IMR-90 (cell line): ENCODE measurements around the gene CTBP2. TPM values are rescaled to one million over a fixed set of nuclear protein-coding genes. Genes with fewer than 3 reads are reported as not detected.

Experiments used
- ATAC-seq: fragments of 200-7000 bp; cut with Tn5 transposase; 2 replicates; pipeline ENCODE4 v1.9.1; 2020; ENCODE audit warnings: low read depth, mild to moderate bottlenecking, moderate library complexity
- BruUV-seq: library from RNA; stranded (reverse); fragments of 400-500 nt; replicated peaks from 2 replicates; lab custom pipeline; 2021; lab: Mats Ljungman, UMichigan
- CTCF ChIA-PET: fragments of 300-600 bp; formaldehyde crosslinking; extraction: SDS; loops from one replicate; lab custom pipeline; 2021; ENCODE audit warnings: antibody characterized with exemption; lab: Yijun Ruan, JAX
- POLR2A ChIA-PET: fragments of 300-600 bp; sonication (Branson Sonifier 250); formaldehyde crosslinking; loops from one replicate; lab custom pipeline; 2022; ENCODE audit warnings: antibody characterized with exemption; ENCODE audit not compliant: unreplicated experiment; lab: Charles Lee
- DNase-seq: peaks from one replicate; pipeline ENCODE4 v3.0.0; 2013
- H2AFZ ChIP-seq: replicated peaks from 2 replicates; pipeline ENCODE3; 2013; ENCODE audit warnings: low read length, mild to moderate bottlenecking; ENCODE audit not compliant: poor library complexity
- H2AK5ac ChIP-seq: 2 replicates; pipeline ENCODE4 v1.6.1; 2013; ENCODE audit warnings: low read depth, low read length, inconsistent platforms
- H2AK9ac ChIP-seq: replicated peaks from 2 replicates; pipeline ENCODE3; 2013; ENCODE audit warnings: mild to moderate bottlenecking, low read depth, low read length, moderate library complexity; ENCODE audit not compliant: poor library complexity
- H2BK120ac ChIP-seq: 2 replicates; pipeline ENCODE4 v1.6.1; 2013; ENCODE audit warnings: low read depth, low read length, inconsistent platforms
- H2BK15ac ChIP-seq: 3 replicates; pipeline ENCODE4 v1.6.1; 2013; ENCODE audit warnings: low read depth, low read length, inconsistent platforms
- H2BK20ac ChIP-seq: 2 replicates; pipeline ENCODE4 v1.6.1; 2013; ENCODE audit warnings: low read depth, mild to moderate bottlenecking, inconsistent platforms, low read length, moderate library complexity
- H2BK5ac ChIP-seq: 2 replicates; pipeline ENCODE4 v1.6.1; 2013; ENCODE audit warnings: mild to moderate bottlenecking, low read depth, low read length, inconsistent platforms; ENCODE audit not compliant: poor library complexity, severe bottlenecking
- H3K14ac ChIP-seq: replicated peaks from 2 replicates; pipeline ENCODE4 v1.6.1; 2013; ENCODE audit warnings: low read depth, low read length, inconsistent platforms
- H3K18ac ChIP-seq: 2 replicates; pipeline ENCODE4 v1.6.1; 2013; ENCODE audit warnings: low read depth, low read length, control low read depth
- H3K23ac ChIP-seq: 2 replicates; pipeline ENCODE4 v1.6.1; 2013; ENCODE audit warnings: low read depth, low read length, inconsistent platforms
- H3K27ac ChIP-seq: 2 replicates; pipeline ENCODE4 v1.5.1; 2013; ENCODE audit warnings: mild to moderate bottlenecking, control low read depth, low read length; ENCODE audit not compliant: insufficient read depth
- H3K27me3 ChIP-seq: 2 replicates; pipeline ENCODE4 v1.6.1; 2013; ENCODE audit warnings: low read length; ENCODE audit not compliant: control insufficient read depth, insufficient read depth
- H3K36me3 ChIP-seq: 2 replicates; pipeline ENCODE4 v1.6.1; 2013; ENCODE audit warnings: low read length, mixed read lengths; ENCODE audit not compliant: control insufficient read depth, insufficient read depth
- H3K4ac ChIP-seq: 2 replicates; pipeline ENCODE4 v1.6.1; 2013; ENCODE audit warnings: low read depth, low read length, inconsistent platforms
- H3K4me1 ChIP-seq: 2 replicates; pipeline ENCODE4 v1.6.1; 2013; ENCODE audit warnings: low read length, mixed read lengths; ENCODE audit not compliant: control insufficient read depth, insufficient read depth
- H3K4me2 ChIP-seq: 2 replicates; pipeline ENCODE4 v1.6.1; 2013; ENCODE audit warnings: low read depth, mild to moderate bottlenecking, control low read depth, low read length, moderate library complexity
- H3K4me3 ChIP-seq: 2 replicates; pipeline ENCODE4 v1.5.1; 2013; ENCODE audit warnings: low read depth, mild to moderate bottlenecking, control low read depth, low read length, moderate library complexity; ENCODE audit not compliant: insufficient read depth
- H3K56ac ChIP-seq: 2 replicates; pipeline ENCODE4 v1.6.1; 2013; ENCODE audit warnings: low read length, inconsistent platforms; ENCODE audit not compliant: insufficient read depth; ENCODE audit errors: extremely low read depth
- H3K79me1 ChIP-seq, 2 experiments: 2 replicates each; pipeline ENCODE4 v1.6.1; 2013; ENCODE audit warnings: low read length in 2 of 2, inconsistent platforms in 1 of 2, low read depth in 1 of 2
- H3K9ac ChIP-seq: 2 replicates; pipeline ENCODE4 v1.6.1; 2013; ENCODE audit warnings: low read depth, low read length, control low read depth
- H3K9me1 ChIP-seq: 2 replicates; pipeline ENCODE4 v1.6.1; 2013; ENCODE audit warnings: low read length, inconsistent platforms; ENCODE audit not compliant: insufficient read depth
- H3K9me3 ChIP-seq: 2 replicates; pipeline ENCODE4 v1.6.1; 2013; ENCODE audit warnings: low read length; ENCODE audit not compliant: control insufficient read depth, insufficient read depth
- H4K20me1 ChIP-seq: 2 replicates; pipeline ENCODE4 v1.6.1; 2013; ENCODE audit warnings: low read length, inconsistent platforms; ENCODE audit not compliant: insufficient read depth
- H4K5ac ChIP-seq: 2 replicates; pipeline ENCODE4 v1.6.1; 2013; ENCODE audit warnings: mild to moderate bottlenecking, low read depth, low read length, control low read depth
- H4K8ac ChIP-seq, 2 experiments: 2 replicates each; pipeline ENCODE4 v1.6.1; 2013; ENCODE audit warnings: low read depth in 2 of 2, low read length in 2 of 2, control low read depth in 1 of 2, inconsistent platforms in 1 of 2
- H4K91ac ChIP-seq: 2 replicates; pipeline ENCODE4 v1.6.1; 2013; ENCODE audit warnings: low read depth, low read length, inconsistent platforms; ENCODE audit not compliant: insufficient read depth
- BHLHE40 ChIP-seq: fragments of 150-350 bp; IDR thresholded peaks from 2 replicates; pipeline ENCODE4 v1.6.1; 2016; ENCODE audit warnings: mild to moderate bottlenecking, low read depth, low read length
- CEBPB ChIP-seq: IDR thresholded peaks from 2 replicates; pipeline ENCODE4 v1.6.1; 2012; ENCODE audit warnings: low read depth, low read length, improper control_type of control experiment
- CHD1 ChIP-seq: IDR thresholded peaks from 2 replicates; pipeline ENCODE4 v1.6.1; 2012; ENCODE audit warnings: low read depth, low read length, improper control_type of control experiment
- FOS ChIP-seq: fragments of 150-350 bp; IDR thresholded peaks from 2 replicates; pipeline ENCODE4 v1.6.1; 2016; ENCODE audit warnings: low read depth, low read length
- MAFK ChIP-seq: IDR thresholded peaks from 2 replicates; pipeline ENCODE4 v1.6.1; 2012; ENCODE audit warnings: low read depth, low read length, improper control_type of control experiment
- MAZ ChIP-seq: IDR thresholded peaks from 2 replicates; pipeline ENCODE4 v1.6.1; 2012; ENCODE audit warnings: low read depth, mild to moderate bottlenecking, low read length, improper control_type of control experiment, moderate library complexity, borderline replicate concordance
- MXI1 ChIP-seq: IDR thresholded peaks from 2 replicates; pipeline ENCODE4 v1.6.1; 2012; ENCODE audit warnings: low read depth, mild to moderate bottlenecking, low read length, moderate library complexity, borderline replicate concordance
- NFE2L2 ChIP-seq: fragments of 150-350 bp; IDR thresholded peaks from 2 replicates; pipeline ENCODE4 v1.6.1; 2016; ENCODE audit warnings: low read depth, mild to moderate bottlenecking, low read length
- RAD21 ChIP-seq: IDR thresholded peaks from 2 replicates; pipeline ENCODE4 v1.6.1; 2012; ENCODE audit warnings: low read length, improper control_type of control experiment
- RCOR1 ChIP-seq: IDR thresholded peaks from 2 replicates; pipeline ENCODE4 v1.6.1; 2012; ENCODE audit warnings: mild to moderate bottlenecking, low read length, improper control_type of control experiment; ENCODE audit not compliant: insufficient replicate concordance
- SMC3 ChIP-seq: fragments of 150-350 bp; IDR thresholded peaks from 2 replicates; pipeline ENCODE4 v1.6.1; 2016; ENCODE audit warnings: low read depth, mild to moderate bottlenecking, antibody characterized with exemption, low read length, moderate library complexity
- WGBS, 2 experiments: methylation state at CpG; one replicate each; pipeline versions ENCODE4 v1.1.5 to v1.1.7; 2013; ENCODE audit warnings: missing lambda C conversion rate in 2 of 2; ENCODE audit not compliant: insufficient read length in 1 of 2; ENCODE audit errors: extremely low coverage in 2 of 2; 5-methylcytosine and 5-hydroxymethylcytosine counted together
- dilution Hi-C: fragments of 300-500 bp; cut with HindIII; formaldehyde crosslinking; loops from one replicate; pipeline ENCODE4 v1.14.3; 2018; ENCODE audit warnings: low sequenced_read_pairs; ENCODE audit not compliant: unreplicated experiment
- in situ Hi-C: fragments of 300-500 bp; cut with MboI; formaldehyde crosslinking; loops from 3 replicates; pipeline ENCODE4 v1.14.3; 2019; ENCODE audit warnings: low sequenced_read_pairs, inconsistent platforms, mixed read lengths
- intact Hi-C: fragments of 100-400 bp; cut with micrococcal nuclease; formaldehyde crosslinking; loops from 2 replicates; pipeline ENCODE4 v1.10.0; 2022
- polyA plus RNA-seq, 3 experiments: library from polyadenylated mRNA; depleted of rRNA; stranded (reverse); fragments of >200 nt; gene quantifications; 2 replicates each; pipeline ENCODE4 v1.2.3, GENCODE V29; 2012; ENCODE audit warnings: low replicate concordance in 1 of 3
- total RNA-seq: library from RNA; depleted of rRNA; stranded (reverse); fragments of >200 nt; gene quantifications from 2 replicates; pipeline ENCODE4 v1.2.3, GENCODE V29; 2012
- TF ChIP-seq, protein P1 (sequence below): conservative IDR thresholded peaks from 2 replicates; pipeline ENCODE4 v1.5.1; 2012; ENCODE audit warnings: mild to moderate bottlenecking, low read depth, low read length, improper control_type of control experiment
- TF ChIP-seq, protein P2 (sequence below): fragments of 150-350 bp; IDR thresholded peaks from 2 replicates; pipeline ENCODE4 v1.6.1; 2016; ENCODE audit warnings: low read depth, mild to moderate bottlenecking, low read length, moderate library complexity, borderline replicate concordance

The CTBP2 gene
- total and polyA plus RNA-seq, 2 of the 4 experiments (the other 2 are of a cell fraction), result 81.0 to 86.6 TPM

DNA sequence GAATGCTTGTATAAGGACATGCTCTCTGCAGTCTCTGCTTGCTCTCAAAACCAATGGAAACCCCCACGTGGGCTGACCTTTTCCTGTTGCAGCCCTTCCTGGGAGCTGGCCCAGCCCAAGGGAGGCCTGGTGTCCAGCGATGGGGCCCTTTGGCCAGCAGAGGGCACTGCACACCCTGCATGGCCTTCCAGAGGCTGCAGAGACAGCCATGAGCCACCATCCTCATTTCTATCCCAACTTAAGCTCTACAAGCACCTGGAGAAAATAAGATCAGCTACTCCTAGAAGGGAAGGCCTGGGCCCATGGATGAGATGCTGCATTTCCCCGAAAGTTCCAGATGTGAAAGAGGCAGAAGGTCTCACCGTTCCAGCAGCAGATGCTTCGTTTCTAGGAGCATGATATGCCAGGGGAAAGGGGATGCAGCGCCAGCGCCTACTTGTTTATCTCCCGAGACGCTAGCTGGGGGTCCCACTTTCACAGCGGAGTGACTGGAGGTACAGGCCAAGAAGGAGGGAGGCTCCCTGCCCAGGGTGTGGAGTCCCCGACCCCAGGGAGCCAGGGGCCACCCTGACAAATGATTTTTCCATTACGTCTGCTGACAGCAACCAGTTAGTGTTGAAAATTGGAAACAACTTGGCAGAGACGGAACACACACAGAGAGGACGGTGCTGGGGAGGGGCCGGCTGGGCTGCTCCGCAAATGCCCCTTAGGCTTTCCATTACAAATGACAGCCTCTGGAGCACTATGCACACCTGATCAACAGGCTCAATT, 112.1 kb downstream of the CTBP2 start:
- Histone ChIP-seq H3K4me1 (peaks cover 23% of the 10 kb centered on the region), H3K27me3 (no peaks in the 10 kb centered on the region), H2AK5ac (no peak overlapping the region), H2BK120ac (0 out of 2 replicates have a peak overlapping the region, but pooled peaks have one; percentile 9), H3K9me3 (no peaks in the 10 kb centered on the region), H2BK5ac (no peak overlapping the region), H2AK9ac (peak overlapping the region; percentile 79), H2BK15ac (no peak overlapping the region; the same call in 2 of the 3 replicates), H3K36me3 (peaks cover 2% of the 10 kb centered on the region; the same call in 1 of the 2 replicates), H3K27ac (no peak overlapping the region), H3K9me1 (peaks cover 13% of the 10 kb centered on the region), H2BK20ac (no peak overlapping the region), H3K4me2 (no peak overlapping the region), H4K8ac (peak overlapping the region in 1 of 2 experiments; percentile 41; a peak in 1 of 4 replicates), H3K23ac (no peak overlapping the region), H3K4ac (peak overlapping the region; percentile 38; the same call in 1 of the 2 replicates), H2AFZ (peak overlapping the region; percentile 66), H3K14ac (0 out of 2 replicates have a peak overlapping the region, but pooled peaks have one; percentile 8), H3K4me3 (no peak overlapping the region), H3K56ac (no peak overlapping the region), H3K18ac (no peak overlapping the region), H4K5ac (no peak overlapping the region), H4K91ac (0 out of 2 replicates have a peak overlapping the region, but pooled peaks have one; percentile 8), H4K20me1 (peaks cover 57% of the 10 kb centered on the region), H3K79me1 (peaks cover 50 to 91% of the 10 kb centered on the region in 2 experiments), H3K9ac (no peak overlapping the region; the same call in 1 of the 2 replicates)
- dilution Hi-C loops (no loop called here), intact Hi-C loops (loop anchor here (1.0 to 10.0 kb wide), 6 partner anchors 99 to 654 kb away; no protein-coding TSS in a partner anchor), in situ Hi-C loops (loop anchor here (10.0 kb wide), 1 partner anchor 647 kb away; no protein-coding TSS in a partner anchor)
- ChIA-PET CTCF (interaction anchor here (0.6 to 2.3 kb wide), 16 partner anchors 8 to 129 kb away, joined by 3 to 13 read pairs (median 4); no protein-coding TSS in a partner anchor), POLR2A (interaction anchor here (0.6 kb wide), 1 partner anchor 769 kb away, joined by 11 read pairs; no protein-coding TSS in a partner anchor)
- peak; percentile 97 for ATAC-seq
- no TSS peak for BruUV-seq
- 18% methylated on average over 8 of the region's 16 CpGs; no CpG with 5 or more reads in 1 of the 2 experiments for WGBS, 2 experiments
- peak; percentile 87 for DNase-seq
- TF ChIP-seq MAZ (peak; percentile 35; the same call in 1 of the 2 replicates), MAFK (no peak), RAD21 (peak; percentile 98), FOS (no peak), RCOR1 (no peak), SMC3 (peak; percentile 91), MXI1 (peak; percentile 69; the same call in 1 of the 2 replicates), CEBPB (no peak), BHLHE40 (no peak), CHD1 (no peak), NFE2L2 (no peak)
- TF ChIP-seq, protein P1, sequence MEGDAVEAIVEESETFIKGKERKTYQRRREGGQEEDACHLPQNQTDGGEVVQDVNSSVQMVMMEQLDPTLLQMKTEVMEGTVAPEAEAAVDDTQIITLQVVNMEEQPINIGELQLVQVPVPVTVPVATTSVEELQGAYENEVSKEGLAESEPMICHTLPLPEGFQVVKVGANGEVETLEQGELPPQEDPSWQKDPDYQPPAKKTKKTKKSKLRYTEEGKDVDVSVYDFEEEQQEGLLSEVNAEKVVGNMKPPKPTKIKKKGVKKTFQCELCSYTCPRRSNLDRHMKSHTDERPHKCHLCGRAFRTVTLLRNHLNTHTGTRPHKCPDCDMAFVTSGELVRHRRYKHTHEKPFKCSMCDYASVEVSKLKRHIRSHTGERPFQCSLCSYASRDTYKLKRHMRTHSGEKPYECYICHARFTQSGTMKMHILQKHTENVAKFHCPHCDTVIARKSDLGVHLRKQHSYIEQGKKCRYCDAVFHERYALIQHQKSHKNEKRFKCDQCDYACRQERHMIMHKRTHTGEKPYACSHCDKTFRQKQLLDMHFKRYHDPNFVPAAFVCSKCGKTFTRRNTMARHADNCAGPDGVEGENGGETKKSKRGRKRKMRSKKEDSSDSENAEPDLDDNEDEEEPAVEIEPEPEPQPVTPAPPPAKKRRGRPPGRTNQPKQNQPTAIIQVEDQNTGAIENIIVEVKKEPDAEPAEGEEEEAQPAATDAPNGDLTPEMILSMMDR, result peak; percentile 98
- TF ChIP-seq, protein P2, sequence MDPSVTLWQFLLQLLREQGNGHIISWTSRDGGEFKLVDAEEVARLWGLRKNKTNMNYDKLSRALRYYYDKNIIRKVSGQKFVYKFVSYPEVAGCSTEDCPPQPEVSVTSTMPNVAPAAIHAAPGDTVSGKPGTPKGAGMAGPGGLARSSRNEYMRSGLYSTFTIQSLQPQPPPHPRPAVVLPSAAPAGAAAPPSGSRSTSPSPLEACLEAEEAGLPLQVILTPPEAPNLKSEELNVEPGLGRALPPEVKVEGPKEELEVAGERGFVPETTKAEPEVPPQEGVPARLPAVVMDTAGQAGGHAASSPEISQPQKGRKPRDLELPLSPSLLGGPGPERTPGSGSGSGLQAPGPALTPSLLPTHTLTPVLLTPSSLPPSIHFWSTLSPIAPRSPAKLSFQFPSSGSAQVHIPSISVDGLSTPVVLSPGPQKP, result no peak
